K562 (cell line): ENCODE data around the gene HMGXB3. TPM values are rescaled to one million over a fixed set of nuclear protein-coding genes. Genes with fewer than 3 reads are reported as not detected.

Experiments used
- BCOR ChIP-seq: fragments of 450-650 bp; IDR thresholded peaks from 2 replicates; pipeline ENCODE4 v1.6.1; 2016
- CBX8 ChIP-seq: fragments of 200-600 bp; sonication (generic); IDR thresholded peaks from 2 replicates; pipeline ENCODE4 v1.6.1; 2012; ENCODE audit warnings: borderline replicate concordance, mixed run types, low read depth, mild to moderate bottlenecking, moderate library complexity, mixed read lengths, low read length, control low read depth, inconsistent platforms; ENCODE audit not compliant: poor library complexity, severe bottlenecking; ENCODE audit errors: extremely low read depth
- CHD4 ChIP-seq: fragments of 200-600 bp; sonication (generic); IDR thresholded peaks from 3 replicates; pipeline ENCODE4 v1.6.1; 2012; ENCODE audit warnings: low read depth, mild to moderate bottlenecking, mixed read lengths, low read length, inconsistent platforms; ENCODE audit not compliant: insufficient read depth, insufficient replicate concordance, poor library complexity, severe bottlenecking
- JUND ChIP-seq, 2 experiments: IDR thresholded peaks; 2 replicates in 1 of 2; 3 replicates in 1 of 2; pipeline ENCODE4 v1.6.1; 2011; ENCODE audit warnings: borderline replicate concordance in 2 of 2, low read depth in 2 of 2, low read length in 2 of 2, improper control_type of control experiment in 1 of 2, missing biosample characterization in 1 of 2, missing genetic modification characterization in 1 of 2, missing genetic modification reagents in 1 of 2
- NBN ChIP-seq: fragments of 450-650 bp; IDR thresholded peaks from 2 replicates; pipeline ENCODE4 v1.6.1; 2016; ENCODE audit warnings: low read depth, mild to moderate bottlenecking
- POLR3G ChIP-seq: IDR thresholded peaks from 2 replicates; pipeline ENCODE4 v1.6.1; 2011; ENCODE audit not compliant: insufficient read length, insufficient replicate concordance; ENCODE audit errors: extremely low read depth
- RB1 ChIP-seq: fragments of 450-650 bp; IDR thresholded peaks from 2 replicates; pipeline ENCODE4 v1.6.1; 2017; ENCODE audit warnings: low read depth, mild to moderate bottlenecking
- TBL1XR1 ChIP-seq, 2 experiments: IDR thresholded peaks; 2 replicates each; pipeline ENCODE4 v1.6.1; 2012; ENCODE audit warnings: improper control_type of control experiment in 2 of 2, low read length in 2 of 2, mild to moderate bottlenecking in 1 of 2
- ZNF140 ChIP-seq: fragments of 250-450 bp; sonication (Bioruptor Pico); IDR thresholded peaks from 2 replicates; pipeline ENCODE4 v1.8.0; 2021; ENCODE audit warnings: moderate library complexity, mild to moderate bottlenecking, inconsistent platforms
- ZNF696 ChIP-seq: fragments of 250-450 bp; sonication (Bioruptor Pico); conservative IDR thresholded peaks from 2 replicates; pipeline ENCODE4 v1.4.0; 2020; ENCODE audit warnings: mild to moderate bottlenecking, moderate library complexity
- ZNF778 ChIP-seq: fragments of 450-650 bp; formaldehyde crosslinking; IDR thresholded peaks from 2 replicates; pipeline ENCODE4 v1.4.0; 2020; ENCODE audit warnings: mild to moderate bottlenecking, moderate library complexity
- polyA plus RNA-seq, 8 experiments: library from polyadenylated mRNA; depleted of rRNA in 4 of 8; stranded (reverse) in 5 of 8; unstranded in 3 of 8; fragments of >200 nt; fragmentation: Nextera tagmentation in 2 of 8; fragmentation: Illumina TruSeq in 1 of 8; extraction: Ambion mirVana in 2 of 8; extraction: Trizol in 1 of 8; gene quantifications; 2 replicates each; pipeline versions ENCODE4 v1.2.1 to v1.2.3, GENCODE V29; 2011 to 2014; ENCODE audit warnings: inconsistent platforms in 1 of 8, missing spikeins in 1 of 8
- total RNA-seq, 7 experiments: library from RNA; depleted of rRNA in 6 of 7; stranded (reverse); fragments of >200 nt in 6 of 7; fragmentation: Illumina TruSeq in 2 of 7; extraction: Trizol in 2 of 7; gene quantifications; 2 replicates each; pipeline versions ENCODE4 v1.2.1 to v1.2.3, GENCODE V29; 2011 to 2021; ENCODE audit warnings: low replicate concordance in 1 of 7
- TF ChIP-seq, protein P1 (sequence below): fragments of 250-450 bp; sonication (Bioruptor Pico); IDR thresholded peaks from 2 replicates; pipeline ENCODE4 v1.4.0; 2020; ENCODE audit warnings: mild to moderate bottlenecking, moderate library complexity
- TF ChIP-seq, protein P2 (sequence below): IDR thresholded peaks from 2 replicates; pipeline ENCODE4 v1.6.1; 2012; ENCODE audit warnings: low read depth, low read length, improper control_type of control experiment, borderline replicate concordance
- TF ChIP-seq, protein P3 (sequence below): sonication (generic); formaldehyde crosslinking; IDR thresholded peaks from 2 replicates; pipeline ENCODE4 v1.8.0; 2023; ENCODE audit warnings: missing genetic modification reagents, mild to moderate bottlenecking, borderline replicate concordance

HMGXB3 gene
- total and polyA plus RNA-seq, 9 of the 15 experiments (the other 6 are each of a cell fraction or from before 2014, with no cell fraction given), result 1.8 to 44.1 (median 32.2) TPM

DNA sequence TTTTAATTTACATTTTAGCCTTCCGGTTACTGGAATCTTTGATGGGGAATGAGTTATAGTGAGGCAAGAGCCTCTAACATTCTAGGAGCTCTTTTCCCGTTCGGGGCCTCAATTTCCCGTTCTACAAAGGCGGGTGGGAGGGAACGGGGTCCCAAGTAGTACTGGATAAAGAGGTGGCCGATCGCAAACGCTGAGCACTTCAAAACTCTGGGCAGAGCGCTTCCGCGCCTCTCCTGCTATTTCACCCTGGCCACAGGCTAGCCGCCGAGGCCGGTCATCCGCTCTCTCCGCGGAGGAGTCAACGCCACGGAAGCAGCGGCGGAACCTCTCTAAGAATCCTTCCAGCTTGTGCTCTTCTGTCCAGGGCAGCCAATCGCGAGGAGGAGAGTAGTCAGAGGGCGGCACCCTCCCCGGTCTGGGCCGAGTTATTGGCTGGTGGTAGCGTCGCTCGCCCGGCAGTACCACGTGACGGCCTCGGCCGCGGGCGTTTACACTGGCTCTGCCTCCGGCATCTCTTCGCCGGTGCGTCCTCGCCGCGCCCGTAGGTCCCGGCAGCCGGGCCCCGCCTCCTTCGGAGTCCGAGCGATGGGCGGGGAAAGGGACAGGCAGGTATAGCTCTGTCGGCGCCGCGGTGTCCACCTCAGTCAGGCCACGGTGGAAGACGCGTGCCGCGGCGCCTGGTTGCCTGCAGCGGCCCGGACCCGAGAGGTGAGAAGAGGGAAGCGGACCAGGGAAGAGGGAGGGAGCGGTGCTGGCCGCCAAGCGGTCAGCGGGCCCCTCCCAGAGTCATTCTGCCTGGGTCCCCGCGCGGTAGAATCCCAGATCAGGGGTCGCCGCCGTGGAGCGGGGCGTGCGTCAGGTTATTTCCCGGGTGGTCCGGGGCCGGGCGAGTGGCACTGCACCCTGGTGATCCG is 40.0 kb upstream of the HMGXB3 start, which contains the start of gene SLC26A2 (continued):
- TF ChIP-seq, protein P1, sequence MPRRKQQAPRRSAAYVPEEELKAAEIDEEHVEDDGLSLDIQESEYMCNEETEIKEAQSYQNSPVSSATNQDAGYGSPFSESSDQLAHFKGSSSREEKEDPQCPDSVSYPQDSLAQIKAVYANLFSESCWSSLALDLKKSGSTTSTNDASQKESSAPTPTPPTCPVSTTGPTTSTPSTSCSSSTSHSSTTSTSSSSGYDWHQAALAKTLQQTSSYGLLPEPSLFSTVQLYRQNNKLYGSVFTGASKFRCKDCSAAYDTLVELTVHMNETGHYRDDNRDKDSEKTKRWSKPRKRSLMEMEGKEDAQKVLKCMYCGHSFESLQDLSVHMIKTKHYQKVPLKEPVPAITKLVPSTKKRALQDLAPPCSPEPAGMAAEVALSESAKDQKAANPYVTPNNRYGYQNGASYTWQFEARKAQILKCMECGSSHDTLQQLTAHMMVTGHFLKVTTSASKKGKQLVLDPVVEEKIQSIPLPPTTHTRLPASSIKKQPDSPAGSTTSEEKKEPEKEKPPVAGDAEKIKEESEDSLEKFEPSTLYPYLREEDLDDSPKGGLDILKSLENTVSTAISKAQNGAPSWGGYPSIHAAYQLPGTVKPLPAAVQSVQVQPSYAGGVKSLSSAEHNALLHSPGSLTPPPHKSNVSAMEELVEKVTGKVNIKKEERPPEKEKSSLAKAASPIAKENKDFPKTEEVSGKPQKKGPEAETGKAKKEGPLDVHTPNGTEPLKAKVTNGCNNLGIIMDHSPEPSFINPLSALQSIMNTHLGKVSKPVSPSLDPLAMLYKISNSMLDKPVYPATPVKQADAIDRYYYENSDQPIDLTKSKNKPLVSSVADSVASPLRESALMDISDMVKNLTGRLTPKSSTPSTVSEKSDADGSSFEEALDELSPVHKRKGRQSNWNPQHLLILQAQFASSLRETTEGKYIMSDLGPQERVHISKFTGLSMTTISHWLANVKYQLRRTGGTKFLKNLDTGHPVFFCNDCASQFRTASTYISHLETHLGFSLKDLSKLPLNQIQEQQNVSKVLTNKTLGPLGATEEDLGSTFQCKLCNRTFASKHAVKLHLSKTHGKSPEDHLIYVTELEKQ, result no peak
- TF ChIP-seq, protein P2, sequence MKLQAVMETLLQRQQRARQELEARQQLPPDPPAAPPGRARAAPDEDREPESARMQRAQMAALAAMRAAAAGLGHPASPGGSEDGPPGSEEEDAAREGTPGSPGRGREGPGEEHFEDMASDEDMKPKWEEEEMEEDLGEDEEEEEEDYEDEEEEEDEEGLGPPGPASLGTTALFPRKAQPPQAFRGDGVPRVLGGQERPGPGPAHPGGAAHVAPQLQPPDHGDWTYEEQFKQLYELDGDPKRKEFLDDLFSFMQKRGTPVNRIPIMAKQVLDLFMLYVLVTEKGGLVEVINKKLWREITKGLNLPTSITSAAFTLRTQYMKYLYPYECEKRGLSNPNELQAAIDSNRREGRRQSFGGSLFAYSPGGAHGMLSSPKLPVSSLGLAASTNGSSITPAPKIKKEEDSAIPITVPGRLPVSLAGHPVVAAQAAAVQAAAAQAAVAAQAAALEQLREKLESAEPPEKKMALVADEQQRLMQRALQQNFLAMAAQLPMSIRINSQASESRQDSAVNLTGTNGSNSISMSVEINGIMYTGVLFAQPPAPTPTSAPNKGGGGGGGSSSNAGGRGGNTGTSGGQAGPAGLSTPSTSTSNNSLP, result no peak
- TF ChIP-seq ZNF778 (CRISPR knock-in tag) (no peak), POLR3G (no peak), CBX8 (no peak), RB1 (0 out of 2 replicates have a peak, but pooled peaks have one; percentile 67), TBL1XR1 (IDR thresholded peaks at IDR 0.05; ENCODE audit: low read length in 2 of 2) (no peak), JUND (IDR thresholded peaks at IDR 0.05; ENCODE audit: borderline replicate concordance, low read depth, low read length) (no peak), JUND (tag; IDR thresholded peaks at IDR 0.05; ENCODE audit: borderline replicate concordance, low read depth, low read length) (no peak; the same call in 2 of the 3 replicates), NBN (no peak), ZNF696 (no peak), CHD4 (no peak), ZNF140 (CRISPR knock-in tag) (no peak), BCOR (no peak)
- TF ChIP-seq, protein P3, sequence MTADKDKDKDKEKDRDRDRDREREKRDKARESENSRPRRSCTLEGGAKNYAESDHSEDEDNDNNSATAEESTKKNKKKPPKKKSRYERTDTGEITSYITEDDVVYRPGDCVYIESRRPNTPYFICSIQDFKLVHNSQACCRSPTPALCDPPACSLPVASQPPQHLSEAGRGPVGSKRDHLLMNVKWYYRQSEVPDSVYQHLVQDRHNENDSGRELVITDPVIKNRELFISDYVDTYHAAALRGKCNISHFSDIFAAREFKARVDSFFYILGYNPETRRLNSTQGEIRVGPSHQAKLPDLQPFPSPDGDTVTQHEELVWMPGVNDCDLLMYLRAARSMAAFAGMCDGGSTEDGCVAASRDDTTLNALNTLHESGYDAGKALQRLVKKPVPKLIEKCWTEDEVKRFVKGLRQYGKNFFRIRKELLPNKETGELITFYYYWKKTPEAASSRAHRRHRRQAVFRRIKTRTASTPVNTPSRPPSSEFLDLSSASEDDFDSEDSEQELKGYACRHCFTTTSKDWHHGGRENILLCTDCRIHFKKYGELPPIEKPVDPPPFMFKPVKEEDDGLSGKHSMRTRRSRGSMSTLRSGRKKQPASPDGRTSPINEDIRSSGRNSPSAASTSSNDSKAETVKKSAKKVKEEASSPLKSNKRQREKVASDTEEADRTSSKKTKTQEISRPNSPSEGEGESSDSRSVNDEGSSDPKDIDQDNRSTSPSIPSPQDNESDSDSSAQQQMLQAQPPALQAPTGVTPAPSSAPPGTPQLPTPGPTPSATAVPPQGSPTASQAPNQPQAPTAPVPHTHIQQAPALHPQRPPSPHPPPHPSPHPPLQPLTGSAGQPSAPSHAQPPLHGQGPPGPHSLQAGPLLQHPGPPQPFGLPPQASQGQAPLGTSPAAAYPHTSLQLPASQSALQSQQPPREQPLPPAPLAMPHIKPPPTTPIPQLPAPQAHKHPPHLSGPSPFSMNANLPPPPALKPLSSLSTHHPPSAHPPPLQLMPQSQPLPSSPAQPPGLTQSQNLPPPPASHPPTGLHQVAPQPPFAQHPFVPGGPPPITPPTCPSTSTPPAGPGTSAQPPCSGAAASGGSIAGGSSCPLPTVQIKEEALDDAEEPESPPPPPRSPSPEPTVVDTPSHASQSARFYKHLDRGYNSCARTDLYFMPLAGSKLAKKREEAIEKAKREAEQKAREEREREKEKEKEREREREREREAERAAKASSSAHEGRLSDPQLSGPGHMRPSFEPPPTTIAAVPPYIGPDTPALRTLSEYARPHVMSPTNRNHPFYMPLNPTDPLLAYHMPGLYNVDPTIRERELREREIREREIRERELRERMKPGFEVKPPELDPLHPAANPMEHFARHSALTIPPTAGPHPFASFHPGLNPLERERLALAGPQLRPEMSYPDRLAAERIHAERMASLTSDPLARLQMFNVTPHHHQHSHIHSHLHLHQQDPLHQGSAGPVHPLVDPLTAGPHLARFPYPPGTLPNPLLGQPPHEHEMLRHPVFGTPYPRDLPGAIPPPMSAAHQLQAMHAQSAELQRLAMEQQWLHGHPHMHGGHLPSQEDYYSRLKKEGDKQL (CRISPR knock-in tag), result no peak
